ENCODE measurements around the gene SGO1.

GRCh38 chr3:20140881-20141280 is 45.1 kb downstream of the SGO1 start:
- TF ChIP-seq, protein P1, sequence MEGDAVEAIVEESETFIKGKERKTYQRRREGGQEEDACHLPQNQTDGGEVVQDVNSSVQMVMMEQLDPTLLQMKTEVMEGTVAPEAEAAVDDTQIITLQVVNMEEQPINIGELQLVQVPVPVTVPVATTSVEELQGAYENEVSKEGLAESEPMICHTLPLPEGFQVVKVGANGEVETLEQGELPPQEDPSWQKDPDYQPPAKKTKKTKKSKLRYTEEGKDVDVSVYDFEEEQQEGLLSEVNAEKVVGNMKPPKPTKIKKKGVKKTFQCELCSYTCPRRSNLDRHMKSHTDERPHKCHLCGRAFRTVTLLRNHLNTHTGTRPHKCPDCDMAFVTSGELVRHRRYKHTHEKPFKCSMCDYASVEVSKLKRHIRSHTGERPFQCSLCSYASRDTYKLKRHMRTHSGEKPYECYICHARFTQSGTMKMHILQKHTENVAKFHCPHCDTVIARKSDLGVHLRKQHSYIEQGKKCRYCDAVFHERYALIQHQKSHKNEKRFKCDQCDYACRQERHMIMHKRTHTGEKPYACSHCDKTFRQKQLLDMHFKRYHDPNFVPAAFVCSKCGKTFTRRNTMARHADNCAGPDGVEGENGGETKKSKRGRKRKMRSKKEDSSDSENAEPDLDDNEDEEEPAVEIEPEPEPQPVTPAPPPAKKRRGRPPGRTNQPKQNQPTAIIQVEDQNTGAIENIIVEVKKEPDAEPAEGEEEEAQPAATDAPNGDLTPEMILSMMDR (IDR thresholded peaks at IDR 0.05 in 8 of 11, conservative IDR thresholded peaks at IDR 0.05 in 3 of 11) = no peak
- TF ChIP-seq POLR2A (IDR thresholded peaks at IDR 0.05) (no peak), POLR2AphosphoS5 (IDR thresholded peaks at IDR 0.05) (no peak)
